Adrenal gland (tissue), 12 donors: Measurements from ENCODE around the gene NKX2-2. TPM values are rescaled to one million over a fixed set of nuclear protein-coding genes. Genes with fewer than 3 reads are reported as not detected.

Experiments used
- DNase-seq, 7 donors: peaks; one replicate each; pipeline ENCODE4 v3.0.0-alpha.2; 2019 to 2020
- H3K27ac ChIP-seq, 5 donors: fragments of 200-600 bp; sonication (generic) in 4 of 5; 1 replicate in 3 of 5; 2 replicates in 2 of 5; pipeline versions ENCODE4 v1.5.1 to v1.8.0; 2016 to 2020; ENCODE audit warnings: mild to moderate bottlenecking in 1 of 5
- H3K27me3 ChIP-seq: fragments of 200-600 bp; 2 replicates; pipeline ENCODE4 v1.8.0; 2021
- H3K36me3 ChIP-seq, 2 donors: fragments of 200-600 bp; replicated peaks in 1 of 2; 1 replicate in 1 of 2; 2 replicates in 1 of 2; pipeline versions ENCODE4 v1.5.1 to v1.8.0; 2018 to 2022
- H3K4me1 ChIP-seq, 2 donors: fragments of 200-600 bp; replicated peaks in 1 of 2; 1 replicate in 1 of 2; 2 replicates in 1 of 2; pipeline versions ENCODE4 v1.5.1 to v1.8.0; 2018 to 2021
- H3K4me3 ChIP-seq, 4 donors: fragments of 200-600 bp; sonication (generic) in 3 of 4; one replicate each; pipeline ENCODE4 v1.5.1; 2016 to 2018
- H3K9me3 ChIP-seq, 3 donors: fragments of 200-600 bp; sonication (generic) in 1 of 3; replicated peaks in 1 of 3; 1 replicate in 2 of 3; 2 replicates in 1 of 3; pipeline versions ENCODE4 v1.5.1 to v1.8.0; 2016 to 2021
- POLR2A ChIP-seq, 2 donors: fragments of 450-650 bp; IDR thresholded peaks; one replicate each; pipeline ENCODE4 v1.6.1; 2017; ENCODE audit warnings: antibody characterized with exemption in 2 of 2, mild to moderate bottlenecking in 2 of 2, moderate library complexity in 1 of 2
- WGBS, 4 donors: extraction: QIAGEN DNeasy Blood & Tissue Kit in 2 of 4; methylation state at CpG; one replicate each; pipeline versions ENCODE4 v1.1.5 to v1.1.7; 2013 to 2017; 5-methylcytosine and 5-hydroxymethylcytosine counted together
- intact Hi-C, 2 donors: fragments of 100-400 bp; cut with DNase I; formaldehyde crosslinking; loops; one replicate each; pipeline versions ENCODE4 v1.14.1 to v1.15.0; 2022 to 2023
- polyA plus RNA-seq, 3 donors: library from polyadenylated mRNA; stranded (reverse); fragments of 200-250 nt in 2 of 3; fragments of 350-450 nt in 1 of 3; fragmentation: Illumina TruSeq in 1 of 3; extraction: RNeasy Lipid Tissue Mini Kit (QIAGEN cat#74804) in 1 of 3; gene quantifications; one replicate each; pipeline ENCODE4 v1.2.3, GENCODE V29; 2013 to 2014
- total RNA-seq, 9 donors: library from RNA; depleted of rRNA in 4 of 9; stranded (reverse); fragments of >200 nt in 4 of 9; fragments of 120-200 nt in 1 of 9; fragmentation: NEBNext Ultra II Directional in 1 of 9; extraction: Animal tissue kit (Norgen Biotek cat#: 25700) in 1 of 9; gene quantifications; one replicate each; pipeline versions ENCODE4 v1.1.0 to v1.2.4, GENCODE V29; 2013 to 2023
- TF ChIP-seq, protein P1 (sequence below), 6 experiments: fragments of 450-650 bp in 4 of 6; fragments of 200-600 bp in 2 of 6; sonication (generic) in 1 of 6; IDR thresholded peaks; 1 replicate in 5 of 6; 2 replicates in 1 of 6; pipeline versions ENCODE4 v1.5.1 to v1.8.0; 2016 to 2021; ENCODE audit warnings: antibody characterized with exemption in 6 of 6, mild to moderate bottlenecking in 2 of 6, moderate library complexity in 1 of 6
- donor health status: healthy with polysubstance abuse.
- donor health status: Bipolar disorder and iron deficiency.
- donor health status: DM: yes; HTN: yes; CAD: no.
- donor health status: DM: no; HTN: no; CAD: no.
- donor health status: DM: no; HTN: no; CAD: no.
- donor health status: DM: yes; HTN: yes; CAD: no.

NKX2-2 gene
- total and polyA plus RNA-seq, 12 donors, result not detected

- no peaks in the 10 kb centered on the region for H3K36me3 ChIP-seq
- DNase-seq, result no peak
- peaks cover 3% of the 10 kb centered on the region for H3K27me3 ChIP-seq
- intact Hi-C loops, result no loop called here
- WGBS, 4 donors, result 64 to 76% (median 68%) methylated on average over 2 of the region's 2 CpGs
- H3K4me3 ChIP-seq, result no peak overlapping the region
- no peak for TF ChIP-seq POLR2A (IDR thresholded peaks at IDR 0.05)
- TF ChIP-seq, protein P1, sequence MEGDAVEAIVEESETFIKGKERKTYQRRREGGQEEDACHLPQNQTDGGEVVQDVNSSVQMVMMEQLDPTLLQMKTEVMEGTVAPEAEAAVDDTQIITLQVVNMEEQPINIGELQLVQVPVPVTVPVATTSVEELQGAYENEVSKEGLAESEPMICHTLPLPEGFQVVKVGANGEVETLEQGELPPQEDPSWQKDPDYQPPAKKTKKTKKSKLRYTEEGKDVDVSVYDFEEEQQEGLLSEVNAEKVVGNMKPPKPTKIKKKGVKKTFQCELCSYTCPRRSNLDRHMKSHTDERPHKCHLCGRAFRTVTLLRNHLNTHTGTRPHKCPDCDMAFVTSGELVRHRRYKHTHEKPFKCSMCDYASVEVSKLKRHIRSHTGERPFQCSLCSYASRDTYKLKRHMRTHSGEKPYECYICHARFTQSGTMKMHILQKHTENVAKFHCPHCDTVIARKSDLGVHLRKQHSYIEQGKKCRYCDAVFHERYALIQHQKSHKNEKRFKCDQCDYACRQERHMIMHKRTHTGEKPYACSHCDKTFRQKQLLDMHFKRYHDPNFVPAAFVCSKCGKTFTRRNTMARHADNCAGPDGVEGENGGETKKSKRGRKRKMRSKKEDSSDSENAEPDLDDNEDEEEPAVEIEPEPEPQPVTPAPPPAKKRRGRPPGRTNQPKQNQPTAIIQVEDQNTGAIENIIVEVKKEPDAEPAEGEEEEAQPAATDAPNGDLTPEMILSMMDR (IDR thresholded peaks at IDR 0.05), result no peak
- no peaks in the 10 kb centered on the region for H3K9me3 ChIP-seq
- H3K4me1 ChIP-seq, result no peaks in the 10 kb centered on the region
- H3K27ac ChIP-seq, result no peak overlapping the region
These were observed 42.5 kb upstream of the NKX2-2 start for GRCh38 chr20:21556398-21556797.

DNA sequence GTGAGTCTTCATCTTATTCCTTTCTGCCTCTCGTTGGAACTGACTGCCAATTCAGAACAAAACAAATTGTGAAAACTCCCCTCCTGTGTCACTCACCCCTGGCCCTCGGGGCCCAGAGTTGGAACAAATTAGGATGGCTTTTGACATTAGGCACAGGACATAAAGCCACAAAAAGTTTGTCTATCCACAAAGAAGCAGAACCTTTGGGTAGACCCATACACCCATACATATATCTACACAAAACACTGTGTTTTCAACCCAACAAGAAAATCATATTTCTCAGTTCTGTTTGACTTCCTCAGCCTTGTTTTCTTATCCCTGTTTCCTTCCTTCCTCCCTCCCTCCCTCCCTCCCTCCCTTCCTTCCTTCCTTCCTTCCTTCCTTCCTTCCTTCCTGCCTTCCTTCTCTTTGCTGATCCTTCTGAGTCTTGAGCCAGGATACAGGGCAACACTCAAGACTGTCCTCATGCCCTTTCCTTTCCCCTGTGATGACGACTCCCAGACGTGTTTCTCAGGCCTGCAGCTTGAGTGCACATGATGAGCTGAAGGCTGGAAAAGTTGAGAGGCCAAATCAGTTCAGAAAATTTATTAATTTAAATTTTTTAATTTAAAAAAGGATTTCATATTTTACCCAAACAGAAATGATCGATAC lies 41.7 kb upstream of the NKX2-2 start:
- WGBS, 4 donors, result 57 to 65% (median 60%) methylated on average over 5 of the region's 5 CpGs
- intact Hi-C loops, result no loop called here
- no peak overlapping the region for H3K27ac ChIP-seq
- no peaks in the 10 kb centered on the region for H3K36me3 ChIP-seq
- H3K9me3 ChIP-seq, result no peaks in the 10 kb centered on the region
- H3K4me3 ChIP-seq, result no peak overlapping the region
- peaks cover 3% of the 10 kb centered on the region for H3K27me3 ChIP-seq
- TF ChIP-seq POLR2A (IDR thresholded peaks at IDR 0.05), result no peak
- TF ChIP-seq, protein P1 (IDR thresholded peaks at IDR 0.05), result no peak
- DNase-seq, result no peak
- H3K4me1 ChIP-seq, result no peaks in the 10 kb centered on the region

- no peak for TF ChIP-seq POLR2A (IDR thresholded peaks at IDR 0.05)
- TF ChIP-seq, protein P1 (IDR thresholded peaks at IDR 0.05), result no peak
- DNase-seq, result no peak
- H3K4me3 ChIP-seq, result no peak overlapping the region
- H3K27ac ChIP-seq, result no peak overlapping the region
- intact Hi-C loops, result no loop called here
- H3K4me1 ChIP-seq, result no peaks in the 10 kb centered on the region
- no peaks in the 10 kb centered on the region for H3K9me3 ChIP-seq
- peaks cover 3% of the 10 kb centered on the region for H3K27me3 ChIP-seq
- WGBS, 4 donors, result 45 to 54% (median 47%) methylated on average over 7 of the region's 7 CpGs
- no peaks in the 10 kb centered on the region for H3K36me3 ChIP-seq
These were observed 41.1 kb upstream of the NKX2-2 start for GRCh38 chr20:21554985-21555384.

GRCh38 chr20:21554376-21554890 lies 40.6 kb upstream of the NKX2-2 start:
- TF ChIP-seq, protein P1 (IDR thresholded peaks at IDR 0.05), result no peak
- TF ChIP-seq POLR2A (IDR thresholded peaks at IDR 0.05), result no peak
- no peak for DNase-seq
- H3K36me3 ChIP-seq, result no peaks in the 10 kb centered on the region
- H3K27ac ChIP-seq, result no peak overlapping the region
- H3K27me3 ChIP-seq, result peaks cover 3% of the 10 kb centered on the region
- intact Hi-C loops, result no loop called here
- 61 to 78% (median 73%) methylated on average over 10 of the region's 10 CpGs for WGBS, 4 donors
- no peaks in the 10 kb centered on the region for H3K9me3 ChIP-seq
- H3K4me1 ChIP-seq, result no peaks in the 10 kb centered on the region
- H3K4me3 ChIP-seq, result no peak overlapping the region
